Nephron (organoid): ENCODE results near the gene CAMKMT.

Source experiments
- H3K27ac Mint-ChIP-seq, 3 experiments: 2 replicates each; pipeline ENCODE4 v1.8.0; 2020; ENCODE audit warnings: mixed read lengths in 3 of 3, mild to moderate bottlenecking in 2 of 3, moderate library complexity in 1 of 3
- H3K27me3 Mint-ChIP-seq: 2 replicates; pipeline ENCODE4 v1.8.0; 2021; ENCODE audit warnings: low read depth, mild to moderate bottlenecking, moderate library complexity, mixed read lengths
- H3K36me3 Mint-ChIP-seq: 2 replicates; pipeline ENCODE4 v1.8.0; 2020; ENCODE audit warnings: low read depth, mixed read lengths
- H3K4me1 Mint-ChIP-seq: 2 replicates; pipeline ENCODE4 v1.8.0; 2020; ENCODE audit warnings: mixed read lengths
- H3K4me3 Mint-ChIP-seq, 3 experiments: 2 replicates each; pipeline ENCODE4 v1.8.0; 2020; ENCODE audit warnings: mild to moderate bottlenecking in 3 of 3, mixed read lengths in 3 of 3, moderate library complexity in 2 of 3
- H3K9me3 Mint-ChIP-seq: 2 replicates; pipeline ENCODE4 v1.8.0; 2020; ENCODE audit warnings: mixed read lengths
- CTCF ChIP-seq, 3 experiments: fragments of 200-600 bp; sonication (generic); IDR thresholded peaks; one replicate each; pipeline ENCODE4 v1.5.0; 2021; ENCODE audit warnings: antibody characterized with exemption in 3 of 3; ENCODE audit not compliant: unreplicated experiment in 3 of 3

CAMKMT gene

GRCh38 chr2:44813165-44813564, 451.4 kb downstream of the CAMKMT start:
- Mint-ChIP-seq H3K27ac (no peak overlapping the region), H3K27me3 (peaks cover 83% of the 10 kb centered on the region), H3K9me3 (peaks cover 3% of the 10 kb centered on the region), H3K4me1 (no peaks in the 10 kb centered on the region), H3K36me3 (no peaks in the 10 kb centered on the region), H3K4me3 (no peak overlapping the region)
- TF ChIP-seq CTCF (IDR thresholded peaks at IDR 0.05; ENCODE audit: unreplicated experiment in 3 of 3), result no peak

GRCh38 chr2:44813658-44814057, 451.9 kb downstream of the CAMKMT start:
- TF ChIP-seq CTCF (IDR thresholded peaks at IDR 0.05; ENCODE audit: unreplicated experiment in 3 of 3), result no peak
- no peaks in the 10 kb centered on the region for H3K36me3 Mint-ChIP-seq
- H3K9me3 Mint-ChIP-seq, result peaks cover 3% of the 10 kb centered on the region
- peaks cover 80% of the 10 kb centered on the region for H3K27me3 Mint-ChIP-seq
- H3K4me3 Mint-ChIP-seq, result no peak overlapping the region
- H3K4me1 Mint-ChIP-seq, result no peaks in the 10 kb centered on the region
- H3K27ac Mint-ChIP-seq, result no peak overlapping the region

GRCh38 chr2:44817256-44817655, 455.5 kb downstream of the CAMKMT start:
- peaks cover 60% of the 10 kb centered on the region for H3K27me3 Mint-ChIP-seq
- H3K9me3 Mint-ChIP-seq, result no peaks in the 10 kb centered on the region

GRCh38 chr2:44817673-44818335, 456.1 kb downstream of the CAMKMT start:
- Mint-ChIP-seq H3K27me3 (peaks cover 57% of the 10 kb centered on the region), H3K36me3 (no peaks in the 10 kb centered on the region), H3K9me3 (no peaks in the 10 kb centered on the region), H3K27ac (no peak overlapping the region), H3K4me3 (no peak overlapping the region), H3K4me1 (no peaks in the 10 kb centered on the region)
- TF ChIP-seq CTCF (IDR thresholded peaks at IDR 0.05; ENCODE audit: unreplicated experiment in 3 of 3), result no peak

More at GRCh38 chr2:44817256-44817655, 455.5 kb downstream of the CAMKMT start:
- H3K27ac Mint-ChIP-seq, result no peak overlapping the region
- H3K4me1 Mint-ChIP-seq, result no peaks in the 10 kb centered on the region
- no peak overlapping the region for H3K4me3 Mint-ChIP-seq
- no peak for TF ChIP-seq CTCF (IDR thresholded peaks at IDR 0.05; ENCODE audit: unreplicated experiment in 3 of 3)
- H3K36me3 Mint-ChIP-seq, result no peaks in the 10 kb centered on the region

GRCh38 chr2:44819061-44819460, 457.3 kb downstream of the CAMKMT start:
- no peaks in the 10 kb centered on the region for H3K9me3 Mint-ChIP-seq
- no peak overlapping the region for H3K27ac Mint-ChIP-seq
- H3K27me3 Mint-ChIP-seq, result peaks cover 45% of the 10 kb centered on the region
- no peaks in the 10 kb centered on the region for H3K4me1 Mint-ChIP-seq
- H3K36me3 Mint-ChIP-seq, result no peaks in the 10 kb centered on the region
- no peak for TF ChIP-seq CTCF (IDR thresholded peaks at IDR 0.05; ENCODE audit: unreplicated experiment in 3 of 3)
- H3K4me3 Mint-ChIP-seq, result no peak overlapping the region

GRCh38 chr2:44821500-44821899, 459.8 kb downstream of the CAMKMT start:
- H3K27ac Mint-ChIP-seq, result no peak overlapping the region
- TF ChIP-seq CTCF (IDR thresholded peaks at IDR 0.05; ENCODE audit: unreplicated experiment in 3 of 3), result no peak
- no peak overlapping the region for H3K4me3 Mint-ChIP-seq
- H3K36me3 Mint-ChIP-seq, result no peaks in the 10 kb centered on the region
- no peaks in the 10 kb centered on the region for H3K9me3 Mint-ChIP-seq
- H3K4me1 Mint-ChIP-seq, result peaks cover 5% of the 10 kb centered on the region
- H3K27me3 Mint-ChIP-seq, result peaks cover 22% of the 10 kb centered on the region
